Measurements from ENCODE around the gene OSBPL10.

The OSBPL10 gene

GRCh38 chr3:31813686-31814085, 167.4 kb downstream of the OSBPL10 start:
- no peak for TF ChIP-seq CTCF (IDR thresholded peaks at IDR 0.05; ENCODE audit: low read depth, low read length)
- DNase-seq (ENCODE audit: extremely low read depth, low read depth) = no peak

- no peak for DNase-seq (ENCODE audit: extremely low read depth, low read depth)
- TF ChIP-seq CTCF (IDR thresholded peaks at IDR 0.05; ENCODE audit: low read depth, low read length) = no peak
These were observed 167.9 kb downstream of the OSBPL10 start for GRCh38 chr3:31813197-31813596.

- TF ChIP-seq CTCF (IDR thresholded peaks at IDR 0.05; ENCODE audit: low read depth, low read length) = no peak
- DNase-seq (ENCODE audit: extremely low read depth, low read depth) = no peak
These were observed 170.1 kb downstream of the OSBPL10 start for GRCh38 chr3:31810991-31811433.

GRCh38 chr3:31808143-31808720, 172.8 kb downstream of the OSBPL10 start:
- DNase-seq (ENCODE audit: extremely low read depth, low read depth) = no peak
- TF ChIP-seq CTCF (IDR thresholded peaks at IDR 0.05; ENCODE audit: low read depth, low read length) = no peak

GRCh38 chr3:31804251-31805051, 176.6 kb downstream of the OSBPL10 start:
- no peak for DNase-seq (ENCODE audit: extremely low read depth, low read depth)
- TF ChIP-seq CTCF (IDR thresholded peaks at IDR 0.05; ENCODE audit: low read depth, low read length) = no peak

- TF ChIP-seq CTCF (IDR thresholded peaks at IDR 0.05; ENCODE audit: low read depth, low read length) = no peak
- no peak for DNase-seq (ENCODE audit: extremely low read depth, low read depth)
These were observed 177.9 kb downstream of the OSBPL10 start for GRCh38 chr3:31802981-31803740.

- no peak for DNase-seq (ENCODE audit: extremely low read depth, low read depth)
- no peak for TF ChIP-seq CTCF (IDR thresholded peaks at IDR 0.05; ENCODE audit: low read depth, low read length)
These were observed 180.6 kb downstream of the OSBPL10 start for GRCh38 chr3:31800436-31800835.

Measured in AG09319 (cell line).